ENCODE measurements around the gene GCGR.
A peak's percentile ranks its signal among the peaks of the same experiment; 100 is the strongest.

Gene GCGR

GRCh38 chr17:81811705-81812570 lies 8.0 kb downstream of the GCGR start:
- no peak for DNase-seq (ENCODE audit: low spot score)

- no peak for DNase-seq (ENCODE audit: low spot score)
Measured at GRCh38 chr17:81812571-81813370, 8.8 kb downstream of the GCGR start.

- no peak for DNase-seq (ENCODE audit: low spot score)
Measured at GRCh38 chr17:81813371-81813684, 9.4 kb downstream of the GCGR start.

- DNase-seq (ENCODE audit: low spot score): no peak
Measured at GRCh38 chr17:81813861-81814683, 10.1 kb downstream of the GCGR start.

- DNase-seq (ENCODE audit: low spot score): peak; percentile 54
Measured at GRCh38 chr17:81814748-81815645, 11.0 kb downstream of the GCGR start.

- no peak for DNase-seq (ENCODE audit: low spot score)
Measured at GRCh38 chr17:81815646-81815986, 11.7 kb downstream of the GCGR start.

GRCh38 chr17:81817758-81818147 lies 13.8 kb downstream of the GCGR start:
- DNase-seq (ENCODE audit: low spot score): no peak

GRCh38 chr17:81819708-81820107 lies 15.8 kb downstream of the GCGR start:
- no peak for DNase-seq (ENCODE audit: low spot score)

- DNase-seq (ENCODE audit: low spot score): no peak
Measured at GRCh38 chr17:81821147-81821546, 17.2 kb downstream of the GCGR start.

- DNase-seq (ENCODE audit: low spot score): peak; percentile 84
Measured at GRCh38 chr17:81821603-81822311, 17.8 kb downstream of the GCGR start.

- no peak for DNase-seq (ENCODE audit: low spot score)
Measured at GRCh38 chr17:81822312-81822637, 18.3 kb downstream of the GCGR start.

GRCh38 chr17:81822996-81823819 lies 19.3 kb downstream of the GCGR start:
- DNase-seq (ENCODE audit: low spot score): no peak

- no peak for DNase-seq (ENCODE audit: low spot score)
Measured at GRCh38 chr17:81823820-81824550, 20.0 kb downstream of the GCGR start.

- DNase-seq (ENCODE audit: low spot score): no peak
Measured at GRCh38 chr17:81824595-81824994, 20.6 kb downstream of the GCGR start.

GRCh38 chr17:81825841-81826466 lies 22.0 kb downstream of the GCGR start:
- no peak for DNase-seq (ENCODE audit: low spot score)

- DNase-seq (ENCODE audit: low spot score): no peak
Measured at GRCh38 chr17:81828656-81829055, 24.7 kb downstream of the GCGR start.

- DNase-seq (ENCODE audit: low spot score): no peak
Measured at GRCh38 chr17:81829858-81830257, 25.9 kb downstream of the GCGR start.

- no peak for DNase-seq (ENCODE audit: low spot score)
Measured at GRCh38 chr17:81831563-81831956, 27.6 kb downstream of the GCGR start.
